Loucy (cell line): ENCODE results near the gene RHBDL3.

Source experiments
- H2AFZ ChIP-seq: fragments of 200-600 bp; sonication (generic); 2 replicates; pipeline ENCODE4 v1.6.0; 2016; ENCODE audit warnings: antibody characterized with exemption, mild to moderate bottlenecking, low read length, moderate library complexity
- H3F3A ChIP-seq: fragments of 200-600 bp; 2 replicates; pipeline ENCODE4 v1.6.0; 2016; ENCODE audit warnings: antibody characterized with exemption, low read depth, mild to moderate bottlenecking
- H3K27me3 ChIP-seq: fragments of 200-600 bp; sonication (generic); 2 replicates; pipeline ENCODE4 v1.6.1; 2014; ENCODE audit warnings: low read length, mild to moderate bottlenecking; ENCODE audit not compliant: insufficient read depth, poor library complexity, severe bottlenecking
- H3K36me3 ChIP-seq: fragments of 200-600 bp; sonication (generic); 2 replicates; pipeline ENCODE4 v1.6.1; 2016; ENCODE audit warnings: low read length; ENCODE audit not compliant: insufficient read depth
- H3K4me1 ChIP-seq: fragments of 200-600 bp; sonication (generic); 2 replicates; pipeline ENCODE4 v1.5.1; 2014; ENCODE audit warnings: low read length, mild to moderate bottlenecking; ENCODE audit not compliant: insufficient read depth, poor library complexity, severe bottlenecking
- H3K4me2 ChIP-seq: fragments of 200-600 bp; sonication (generic); 2 replicates; pipeline ENCODE4 v1.6.0; 2014; ENCODE audit warnings: antibody characterized with exemption, low read length, low read depth, mild to moderate bottlenecking; ENCODE audit not compliant: poor library complexity, severe bottlenecking
- H3K4me3 ChIP-seq: fragments of 200-600 bp; sonication (generic); 2 replicates; pipeline ENCODE4 v1.5.1; 2014; ENCODE audit warnings: low read length, mild to moderate bottlenecking, mixed read lengths; ENCODE audit not compliant: poor library complexity, severe bottlenecking
- H3K79me2 ChIP-seq: fragments of 200-600 bp; sonication (generic); 2 replicates; pipeline ENCODE4 v1.6.1; 2014; ENCODE audit warnings: low read length; ENCODE audit not compliant: insufficient read depth
- H3K9ac ChIP-seq: fragments of 200-600 bp; sonication (generic); 2 replicates; pipeline ENCODE4 v1.6.0; 2014; ENCODE audit warnings: mild to moderate bottlenecking, low read depth, low read length, moderate library complexity; ENCODE audit not compliant: poor library complexity, severe bottlenecking
- H3K9me2 ChIP-seq: fragments of 200-600 bp; sonication (generic); replicated peaks from 2 replicates; pipeline ENCODE4 v1.6.1; 2016; ENCODE audit warnings: low read depth, low read length, mixed read lengths
- H3K9me3 ChIP-seq: fragments of 200-600 bp; sonication (generic); 2 replicates; pipeline ENCODE4 v1.6.1; 2014; ENCODE audit warnings: mild to moderate bottlenecking, antibody characterized with exemption, low read length, low read depth; ENCODE audit not compliant: insufficient read depth
- H4K20me1 ChIP-seq: fragments of 200-600 bp; sonication (generic); 2 replicates; pipeline ENCODE4 v1.6.0; 2014; ENCODE audit warnings: antibody characterized with exemption, low read length, mild to moderate bottlenecking; ENCODE audit not compliant: insufficient read depth, poor library complexity, severe bottlenecking
- EZH2phosphoT487 ChIP-seq: fragments of 200-600 bp; IDR thresholded peaks from 2 replicates; pipeline ENCODE4 v1.6.1; 2018; ENCODE audit warnings: antibody characterized with exemption, mild to moderate bottlenecking, moderate library complexity, borderline replicate concordance
- TF ChIP-seq, protein P1 (sequence below): fragments of 200-600 bp; sonication (generic); conservative IDR thresholded peaks from 2 replicates; pipeline ENCODE4 v1.5.1; 2014; ENCODE audit warnings: mild to moderate bottlenecking, antibody characterized with exemption, low read length

Gene RHBDL3

DNA sequence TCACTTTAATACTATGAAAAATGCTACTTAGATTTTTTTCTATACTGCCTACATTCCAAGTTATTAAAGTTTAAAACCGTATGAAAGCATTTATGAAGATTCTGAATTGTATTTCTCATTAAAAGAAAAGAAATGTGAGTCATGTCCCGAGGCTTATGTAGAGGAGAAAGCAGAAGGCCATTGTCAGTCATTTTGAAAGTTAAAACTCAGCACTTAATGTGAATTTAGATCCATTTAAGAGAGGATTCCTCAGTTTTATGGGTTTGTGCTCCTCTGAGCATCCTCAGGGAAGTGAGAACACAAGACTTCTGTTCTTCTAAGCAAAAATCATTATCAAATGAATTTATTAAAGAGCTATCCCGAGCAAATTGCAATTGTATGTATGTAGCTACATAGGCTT is 64.5 kb downstream of the RHBDL3 start:
- Histone ChIP-seq H3K4me2 (no peak overlapping the region), H3K4me1 (no peaks in the 10 kb centered on the region), H3K9ac (no peak overlapping the region), H3F3A (no peaks in the 10 kb centered on the region; the same call in 1 of the 2 replicates), H3K79me2 (no peaks in the 10 kb centered on the region), H3K36me3 (peaks cover 9% of the 10 kb centered on the region; the same call in 1 of the 2 replicates), H4K20me1 (no peaks in the 10 kb centered on the region), H3K4me3 (no peak overlapping the region), H3K27me3 (no peaks in the 10 kb centered on the region), H3K9me3 (no peaks in the 10 kb centered on the region), H2AFZ (no peak overlapping the region), H3K9me2 (no peaks in the 10 kb centered on the region)
- TF ChIP-seq, protein P1, sequence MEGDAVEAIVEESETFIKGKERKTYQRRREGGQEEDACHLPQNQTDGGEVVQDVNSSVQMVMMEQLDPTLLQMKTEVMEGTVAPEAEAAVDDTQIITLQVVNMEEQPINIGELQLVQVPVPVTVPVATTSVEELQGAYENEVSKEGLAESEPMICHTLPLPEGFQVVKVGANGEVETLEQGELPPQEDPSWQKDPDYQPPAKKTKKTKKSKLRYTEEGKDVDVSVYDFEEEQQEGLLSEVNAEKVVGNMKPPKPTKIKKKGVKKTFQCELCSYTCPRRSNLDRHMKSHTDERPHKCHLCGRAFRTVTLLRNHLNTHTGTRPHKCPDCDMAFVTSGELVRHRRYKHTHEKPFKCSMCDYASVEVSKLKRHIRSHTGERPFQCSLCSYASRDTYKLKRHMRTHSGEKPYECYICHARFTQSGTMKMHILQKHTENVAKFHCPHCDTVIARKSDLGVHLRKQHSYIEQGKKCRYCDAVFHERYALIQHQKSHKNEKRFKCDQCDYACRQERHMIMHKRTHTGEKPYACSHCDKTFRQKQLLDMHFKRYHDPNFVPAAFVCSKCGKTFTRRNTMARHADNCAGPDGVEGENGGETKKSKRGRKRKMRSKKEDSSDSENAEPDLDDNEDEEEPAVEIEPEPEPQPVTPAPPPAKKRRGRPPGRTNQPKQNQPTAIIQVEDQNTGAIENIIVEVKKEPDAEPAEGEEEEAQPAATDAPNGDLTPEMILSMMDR = no peak
- no peak for TF ChIP-seq EZH2phosphoT487

DNA sequence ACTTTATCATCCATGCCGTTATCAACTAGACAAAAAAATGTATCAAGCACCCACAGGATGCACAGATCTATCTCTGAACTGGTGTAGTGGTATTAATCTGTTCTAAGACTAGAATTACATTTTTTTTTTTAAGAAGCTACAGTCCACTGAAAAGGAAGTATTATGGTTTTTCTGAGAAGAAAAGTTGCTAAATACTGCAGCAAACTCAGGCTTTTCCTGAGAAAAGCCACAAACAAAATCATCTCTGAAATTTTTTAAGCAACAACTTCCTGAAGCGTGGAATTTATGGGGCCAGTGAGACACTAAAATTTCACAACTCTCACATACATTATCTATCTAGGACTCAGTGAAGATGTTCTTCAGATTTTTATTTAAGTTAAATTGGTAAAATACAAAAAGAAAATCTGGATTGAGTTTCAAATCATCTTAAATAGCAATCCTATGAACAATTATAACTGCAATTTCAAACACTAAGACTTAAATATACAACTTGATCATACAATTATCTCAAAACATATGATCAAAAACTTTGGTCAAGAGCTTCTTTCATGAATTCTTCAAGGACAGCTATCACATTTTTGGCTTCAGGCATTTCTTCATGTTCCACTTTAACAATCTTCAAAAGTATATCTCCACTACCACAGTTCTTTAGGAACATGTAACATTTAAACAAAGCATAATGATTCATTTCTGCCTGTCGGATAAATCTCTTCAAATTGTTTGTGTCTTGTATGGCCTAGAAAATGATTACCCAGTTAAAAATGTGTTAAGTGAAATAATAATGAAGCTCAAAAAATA is 65.8 kb downstream of the RHBDL3 start:
- TF ChIP-seq, protein P1 = no peak
- no peak for TF ChIP-seq EZH2phosphoT487
- Histone ChIP-seq H3K9me2 (no peaks in the 10 kb centered on the region), H3K9me3 (no peaks in the 10 kb centered on the region), H3K4me2 (no peak overlapping the region), H4K20me1 (no peaks in the 10 kb centered on the region), H3K27me3 (no peaks in the 10 kb centered on the region), H2AFZ (no peak overlapping the region), H3K79me2 (no peaks in the 10 kb centered on the region), H3K4me3 (no peak overlapping the region), H3K36me3 (peaks cover 9% of the 10 kb centered on the region; the same call in 1 of the 2 replicates), H3K9ac (no peak overlapping the region), H3F3A (no peaks in the 10 kb centered on the region; the same call in 1 of the 2 replicates), H3K4me1 (no peaks in the 10 kb centered on the region)

DNA sequence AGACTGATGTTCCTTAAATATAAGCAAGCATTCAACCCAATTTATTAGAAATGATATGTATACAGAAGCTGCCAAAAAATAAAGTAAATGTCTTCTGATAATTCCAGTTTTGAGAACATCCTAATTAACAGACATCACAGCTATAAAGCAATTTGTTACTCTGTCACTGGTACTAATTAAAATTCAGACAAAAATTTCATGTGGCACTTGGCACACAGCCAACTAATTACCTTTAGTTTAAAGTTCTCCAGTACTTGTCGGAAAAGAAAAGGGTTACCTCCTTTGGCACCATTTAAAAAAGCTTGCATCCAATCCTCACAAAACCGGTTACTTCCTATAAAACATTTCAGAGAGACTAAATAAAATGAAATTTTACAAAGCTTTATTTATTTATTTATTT is 67.6 kb downstream of the RHBDL3 start:
- Histone ChIP-seq H3K4me1 (no peaks in the 10 kb centered on the region), H2AFZ (no peak overlapping the region), H3K4me2 (no peak overlapping the region), H3F3A (no peaks in the 10 kb centered on the region; the same call in 1 of the 2 replicates), H3K36me3 (peaks cover 9% of the 10 kb centered on the region; the same call in 1 of the 2 replicates), H3K9me2 (no peaks in the 10 kb centered on the region), H3K4me3 (no peak overlapping the region), H3K9ac (no peak overlapping the region), H3K27me3 (no peaks in the 10 kb centered on the region), H3K9me3 (no peaks in the 10 kb centered on the region), H4K20me1 (no peaks in the 10 kb centered on the region), H3K79me2 (no peaks in the 10 kb centered on the region)
- TF ChIP-seq, protein P1 = no peak
- TF ChIP-seq EZH2phosphoT487 = no peak
